WI38 (cell line): Measurements from ENCODE around the gene NUCKS1.

Experiments
- H3K4me3 ChIP-seq: 2 replicates; pipeline ENCODE4 v1.5.1; 2011; ENCODE audit warnings: low read depth, mild to moderate bottlenecking, control low read depth, low read length
- CTCF ChIP-seq: IDR thresholded peaks from 2 replicates; pipeline ENCODE4 v1.5.1; 2012; ENCODE audit warnings: low read depth, mild to moderate bottlenecking, control low read depth, low read length

Gene NUCKS1

GRCh38 chr1:205791568-205792180 is 41.7 kb upstream of the NUCKS1 start:
- peak; percentile 89 for TF ChIP-seq CTCF
- H3K4me3 ChIP-seq = no peak overlapping the region

- no peak for TF ChIP-seq CTCF
- no peak overlapping the region for H3K4me3 ChIP-seq
Observed at GRCh38 chr1:205787287-205787916, 37.4 kb upstream of the NUCKS1 start.

DNA sequence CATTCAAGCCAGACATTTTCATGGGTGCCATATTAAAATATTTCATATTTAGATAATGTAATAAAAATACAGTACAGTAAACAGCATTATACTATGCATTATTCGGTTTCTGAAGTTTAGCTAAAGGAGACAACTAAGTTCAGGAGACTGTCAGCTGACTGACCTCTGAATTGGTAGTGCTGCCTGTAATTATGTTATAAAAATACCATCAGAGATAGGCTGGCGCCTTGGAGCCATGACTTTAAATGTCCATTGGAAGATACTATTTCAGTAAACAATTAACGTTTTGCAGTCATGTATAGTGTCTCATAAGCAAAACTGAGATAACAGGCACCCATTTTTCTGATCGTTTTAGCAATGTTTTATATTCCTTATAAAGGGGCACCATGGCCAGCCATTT is 36.6 kb upstream of the NUCKS1 start:
- no peak for TF ChIP-seq CTCF
- no peak overlapping the region for H3K4me3 ChIP-seq

GRCh38 chr1:205785446-205785845 is 35.5 kb upstream of the NUCKS1 start:
- TF ChIP-seq CTCF = no peak
- H3K4me3 ChIP-seq = no peak overlapping the region

DNA sequence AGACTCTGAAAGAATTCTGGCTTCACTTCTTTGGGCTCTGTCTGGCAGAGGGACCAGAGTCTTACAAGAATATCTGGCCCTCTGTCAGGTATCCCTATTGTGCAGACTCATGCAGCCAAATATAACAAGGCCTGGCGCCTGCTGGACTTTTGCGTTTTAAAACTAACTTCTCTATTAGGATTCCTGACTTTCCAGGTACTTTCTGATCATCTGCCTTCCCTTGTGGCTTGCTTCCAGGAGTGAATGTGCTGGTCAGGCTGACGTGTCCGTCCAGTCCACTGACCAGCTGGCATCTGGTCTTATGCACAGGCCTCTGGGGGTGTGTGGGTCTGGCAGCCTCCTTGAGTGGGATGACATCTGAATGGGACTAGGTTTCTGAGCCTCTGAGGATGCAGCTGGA is 33.9 kb upstream of the NUCKS1 start:
- no peak for TF ChIP-seq CTCF

DNA sequence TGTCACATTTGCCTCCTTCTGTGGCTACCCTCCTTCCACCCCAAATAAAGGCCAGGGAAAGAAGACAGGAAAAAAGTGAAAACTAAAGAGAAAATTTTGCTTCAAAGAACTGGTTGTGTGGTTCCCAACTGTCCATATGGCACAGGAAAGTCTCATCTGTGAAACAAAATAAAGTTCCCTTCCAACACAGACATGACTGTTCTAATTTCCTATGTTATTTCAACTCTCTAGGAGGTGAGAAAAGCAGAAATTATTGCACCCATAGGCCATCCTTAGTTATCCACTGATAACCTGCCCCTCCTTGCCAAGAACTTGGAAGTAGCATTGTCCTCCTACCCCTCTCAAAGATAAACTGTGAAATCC is 33.4 kb upstream of the NUCKS1 start:
- no peak overlapping the region for H3K4me3 ChIP-seq
- TF ChIP-seq CTCF = no peak

More for the DNA sequence above, 33.9 kb upstream of the NUCKS1 start:
- no peak overlapping the region for H3K4me3 ChIP-seq

GRCh38 chr1:205782627-205783432 is 32.8 kb upstream of the NUCKS1 start:
- H3K4me3 ChIP-seq = no peak overlapping the region
- no peak for TF ChIP-seq CTCF
